Measurements from ENCODE around the gene ITPK1.

Gene ITPK1

DNA sequence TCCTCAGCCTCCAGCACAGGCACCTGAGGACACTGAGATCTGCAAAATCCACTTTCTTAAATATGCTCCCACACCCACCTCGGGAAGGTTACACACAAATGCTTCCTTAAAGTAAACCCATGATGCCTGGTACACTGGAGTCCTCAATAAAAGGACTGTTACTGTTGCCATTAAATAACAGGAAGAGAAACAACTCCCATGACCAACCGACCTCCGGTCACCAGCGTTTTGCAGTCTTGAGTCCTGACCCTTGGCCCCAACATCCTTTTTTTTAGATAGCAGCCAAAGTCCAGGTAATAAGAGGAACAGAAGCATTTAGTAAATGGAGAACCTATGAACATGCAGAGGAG, 42.4 kb downstream of the ITPK1 start:
- Histone ChIP-seq H3K9me3 (ENCODE audit: insufficient read depth, low read length) (no peaks in the 10 kb centered on the region), H3K36me3 (replicated peaks; ENCODE audit: low read depth, low read length) (no peaks in the 10 kb centered on the region), H3K4me1 (ENCODE audit: low read length) (no peaks in the 10 kb centered on the region), H2AFZ (ENCODE audit: low read depth, low read length) (no peak overlapping the region), H3K4me2 (ENCODE audit: low read length) (no peak overlapping the region), H4K20me1 (ENCODE audit: insufficient read depth, low read length) (no peaks in the 10 kb centered on the region), H3K27ac (ENCODE audit: low read length) (no peak overlapping the region), H3K9ac (ENCODE audit: low read length) (no peak overlapping the region), H3K4me3 (ENCODE audit: low read length) (no peak overlapping the region), H3K27me3 (ENCODE audit: low read depth, low read length) (no peaks in the 10 kb centered on the region), H3K79me2 (ENCODE audit: low read length) (no peaks in the 10 kb centered on the region)
- TF ChIP-seq, protein P1, sequence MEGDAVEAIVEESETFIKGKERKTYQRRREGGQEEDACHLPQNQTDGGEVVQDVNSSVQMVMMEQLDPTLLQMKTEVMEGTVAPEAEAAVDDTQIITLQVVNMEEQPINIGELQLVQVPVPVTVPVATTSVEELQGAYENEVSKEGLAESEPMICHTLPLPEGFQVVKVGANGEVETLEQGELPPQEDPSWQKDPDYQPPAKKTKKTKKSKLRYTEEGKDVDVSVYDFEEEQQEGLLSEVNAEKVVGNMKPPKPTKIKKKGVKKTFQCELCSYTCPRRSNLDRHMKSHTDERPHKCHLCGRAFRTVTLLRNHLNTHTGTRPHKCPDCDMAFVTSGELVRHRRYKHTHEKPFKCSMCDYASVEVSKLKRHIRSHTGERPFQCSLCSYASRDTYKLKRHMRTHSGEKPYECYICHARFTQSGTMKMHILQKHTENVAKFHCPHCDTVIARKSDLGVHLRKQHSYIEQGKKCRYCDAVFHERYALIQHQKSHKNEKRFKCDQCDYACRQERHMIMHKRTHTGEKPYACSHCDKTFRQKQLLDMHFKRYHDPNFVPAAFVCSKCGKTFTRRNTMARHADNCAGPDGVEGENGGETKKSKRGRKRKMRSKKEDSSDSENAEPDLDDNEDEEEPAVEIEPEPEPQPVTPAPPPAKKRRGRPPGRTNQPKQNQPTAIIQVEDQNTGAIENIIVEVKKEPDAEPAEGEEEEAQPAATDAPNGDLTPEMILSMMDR (IDR thresholded peaks at IDR 0.05; ENCODE audit: low read depth, low read length) = no peak
- no peak for TF ChIP-seq EZH2phosphoT487 (IDR thresholded peaks at IDR 0.05; ENCODE audit: low read depth)

DNA sequence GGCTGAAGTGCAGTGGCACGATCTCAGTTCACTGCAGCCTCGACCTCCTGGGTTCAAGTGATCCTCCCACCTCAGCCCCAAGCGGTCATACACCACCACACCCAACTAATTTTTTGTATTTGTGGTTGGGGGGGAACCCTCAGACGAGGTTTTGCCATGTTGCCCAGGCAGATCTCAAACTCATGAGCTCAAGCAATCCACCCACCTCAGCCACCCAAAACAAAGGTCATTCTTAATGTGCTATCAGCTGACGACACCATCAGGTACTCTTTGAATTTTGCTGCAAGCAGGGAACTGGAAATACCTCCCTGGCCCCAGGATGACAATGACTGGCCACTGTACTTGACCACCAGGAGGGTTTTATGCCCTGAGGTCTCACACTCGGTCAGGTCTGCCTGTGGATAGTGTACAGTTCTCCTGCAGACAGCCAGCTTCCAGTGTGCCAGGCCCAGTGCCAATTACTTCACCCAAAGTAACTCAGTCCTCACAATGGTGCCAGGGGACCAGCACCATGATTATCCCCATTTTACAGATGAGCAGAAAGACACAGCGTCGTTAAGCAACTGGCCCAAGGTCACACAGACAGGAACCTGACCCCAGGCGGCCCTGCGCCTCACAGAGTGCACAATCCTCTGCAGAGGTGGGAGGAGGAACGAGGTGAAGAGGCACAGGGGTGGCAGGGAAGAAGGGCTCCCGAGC, 42.9 kb downstream of the ITPK1 start:
- Histone ChIP-seq H3K79me2 (ENCODE audit: low read length) (no peaks in the 10 kb centered on the region), H3K9me3 (ENCODE audit: insufficient read depth, low read length) (no peaks in the 10 kb centered on the region), H2AFZ (ENCODE audit: low read depth, low read length) (no peak overlapping the region), H3K4me1 (ENCODE audit: low read length) (no peaks in the 10 kb centered on the region), H3K9ac (ENCODE audit: low read length) (no peak overlapping the region), H3K27ac (ENCODE audit: low read length) (no peak overlapping the region), H3K36me3 (replicated peaks; ENCODE audit: low read depth, low read length) (no peaks in the 10 kb centered on the region), H4K20me1 (ENCODE audit: insufficient read depth, low read length) (no peaks in the 10 kb centered on the region), H3K27me3 (ENCODE audit: low read depth, low read length) (no peaks in the 10 kb centered on the region), H3K4me3 (ENCODE audit: low read length) (no peak overlapping the region), H3K4me2 (ENCODE audit: low read length) (no peak overlapping the region)
- TF ChIP-seq, protein P1 (IDR thresholded peaks at IDR 0.05; ENCODE audit: low read depth, low read length) = no peak
- no peak for TF ChIP-seq EZH2phosphoT487 (IDR thresholded peaks at IDR 0.05; ENCODE audit: low read depth)

DNA sequence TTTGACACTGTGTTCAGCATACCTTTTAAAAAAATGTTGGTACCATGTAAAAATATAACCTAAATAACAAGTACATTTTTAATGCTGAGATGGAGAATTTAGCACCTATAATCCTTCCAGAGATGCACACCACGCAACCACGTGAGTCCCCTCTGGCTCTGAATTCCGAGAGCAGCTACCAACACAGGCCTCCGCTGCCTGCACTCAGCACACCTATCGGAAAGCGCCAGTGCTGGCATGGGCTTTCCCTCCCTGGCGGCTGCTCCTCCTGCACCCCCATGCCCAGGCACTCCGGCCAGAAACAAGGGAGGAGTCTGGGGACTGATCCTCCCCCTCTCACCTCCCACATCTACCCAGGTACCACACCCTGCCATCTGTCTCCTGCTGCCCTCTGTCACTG, 47.0 kb downstream of the ITPK1 start:
- no peak overlapping the region for H2AFZ ChIP-seq (ENCODE audit: low read depth, low read length)
- no peaks in the 10 kb centered on the region for H3K36me3 ChIP-seq (replicated peaks; ENCODE audit: low read depth, low read length)
- H3K9ac ChIP-seq (ENCODE audit: low read length) = no peak overlapping the region
- H3K4me2 ChIP-seq (ENCODE audit: low read length) = no peak overlapping the region
- H3K4me1 ChIP-seq (ENCODE audit: low read length) = peaks cover 16% of the 10 kb centered on the region
- H3K27ac ChIP-seq (ENCODE audit: low read length) = no peak overlapping the region
- H3K27me3 ChIP-seq (ENCODE audit: low read depth, low read length) = no peaks in the 10 kb centered on the region
- no peaks in the 10 kb centered on the region for H3K79me2 ChIP-seq (ENCODE audit: low read length)
- H3K9me3 ChIP-seq (ENCODE audit: insufficient read depth, low read length) = no peaks in the 10 kb centered on the region
- TF ChIP-seq, protein P1 (IDR thresholded peaks at IDR 0.05; ENCODE audit: low read depth, low read length) = no peak
- no peak for TF ChIP-seq EZH2phosphoT487 (IDR thresholded peaks at IDR 0.05; ENCODE audit: low read depth)
- no peak overlapping the region for H3K4me3 ChIP-seq (ENCODE audit: low read length)
- H4K20me1 ChIP-seq (ENCODE audit: insufficient read depth, low read length) = no peaks in the 10 kb centered on the region

DNA sequence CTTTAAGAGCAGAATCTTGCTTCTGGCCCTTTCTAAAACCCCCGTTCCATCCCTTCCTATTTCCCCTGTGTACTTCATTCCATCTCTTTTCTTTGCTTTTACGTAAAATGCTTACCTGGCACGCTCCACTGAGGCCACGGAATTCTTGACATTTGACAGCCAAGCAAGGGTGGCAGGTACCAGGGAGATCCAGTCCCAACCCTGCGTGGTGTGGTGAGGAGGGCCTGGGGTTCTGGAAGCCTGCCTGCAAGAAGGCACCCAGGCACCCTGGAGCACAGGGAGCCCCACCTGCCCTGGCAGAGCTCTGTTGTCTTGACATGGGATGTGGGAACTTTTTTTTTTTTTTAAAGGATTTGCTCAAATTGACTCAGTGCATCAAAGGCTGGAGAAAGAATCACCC, 48.6 kb downstream of the ITPK1 start:
- H3K9ac ChIP-seq (ENCODE audit: low read length) = no peak overlapping the region
- no peak overlapping the region for H3K4me2 ChIP-seq (ENCODE audit: low read length)
- TF ChIP-seq, protein P1 (IDR thresholded peaks at IDR 0.05; ENCODE audit: low read depth, low read length) = no peak
- no peak for TF ChIP-seq EZH2phosphoT487 (IDR thresholded peaks at IDR 0.05; ENCODE audit: low read depth)
- H3K27ac ChIP-seq (ENCODE audit: low read length) = no peak overlapping the region
- H3K4me1 ChIP-seq (ENCODE audit: low read length) = peaks cover 16% of the 10 kb centered on the region
- H3K27me3 ChIP-seq (ENCODE audit: low read depth, low read length) = no peaks in the 10 kb centered on the region
- H4K20me1 ChIP-seq (ENCODE audit: insufficient read depth, low read length) = no peaks in the 10 kb centered on the region
- H3K4me3 ChIP-seq (ENCODE audit: low read length) = no peak overlapping the region
- H3K9me3 ChIP-seq (ENCODE audit: insufficient read depth, low read length) = no peaks in the 10 kb centered on the region
- no peak overlapping the region for H2AFZ ChIP-seq (ENCODE audit: low read depth, low read length)
- no peaks in the 10 kb centered on the region for H3K79me2 ChIP-seq (ENCODE audit: low read length)
- H3K36me3 ChIP-seq (replicated peaks; ENCODE audit: low read depth, low read length) = no peaks in the 10 kb centered on the region
